NOMO-1 (cell line): ENCODE results near the gene HSPA1A.
"Not testable (repeated sequence)": the region's sequence is repeated elsewhere in the genome, so short reads cannot be mapped to it uniquely, and the experiment has no call there.

Experiments
- DNase-seq, 2 experiments: peaks; one replicate each; lab custom pipeline; 2025; ENCODE audit not compliant: unreplicated experiment in 2 of 2; lab: John Stamatoyannopoulos, UW

Gene HSPA1A

GRCh38 chr6:31861150-31861549 lies 45.8 kb downstream of the HSPA1A start:
- DNase-seq = no peak

GRCh38 chr6:31861919-31862343 lies 46.6 kb downstream of the HSPA1A start:
- DNase-seq = no peak

GRCh38 chr6:31862344-31863235 lies 47.2 kb downstream of the HSPA1A start, which contains the start of gene NEU1:
TSS of gene NEU1 (minus strand) at chr6:31862821. CDS start at chr6:31862776, 45 bp downstream.
- peak; percentile 99 to 100 for DNase-seq

GRCh38 chr6:31864123-31864562 lies 48.8 kb downstream of the HSPA1A start:
- DNase-seq = not testable (repeated sequence)

GRCh38 chr6:31864818-31865204 lies 49.5 kb downstream of the HSPA1A start:
- no peak for DNase-seq

- no peak for DNase-seq
Measured at GRCh38 chr6:31865205-31866118, 50.1 kb downstream of the HSPA1A start.
